Activated T-cell treated with anti-CD3 and anti-CD28 coated beads, Interleukin-2, amount 50 U/mL, for 24 hours (primary cell): ENCODE results near the gene ADORA2A.
"Not testable (repeated sequence)": the region's sequence is repeated elsewhere in the genome, so short reads cannot be mapped to it uniquely, and the experiment has no call there.

Experiments
- DNase-seq: peaks from one replicate; pipeline ENCODE4 v3.0.0-alpha.2; 2020
- H3K27ac Mint-ChIP-seq: 2 replicates; pipeline ENCODE4 v1.8.0; 2020; ENCODE audit warnings: mild to moderate bottlenecking, mixed read lengths
- H3K27me3 Mint-ChIP-seq: 2 replicates; pipeline ENCODE4 v1.8.0; 2020; ENCODE audit warnings: mixed read lengths
- H3K36me3 Mint-ChIP-seq: 2 replicates; pipeline ENCODE4 v1.8.0; 2020; ENCODE audit warnings: low read depth, mixed read lengths
- H3K4me1 Mint-ChIP-seq: 2 replicates; pipeline ENCODE4 v1.8.0; 2020; ENCODE audit warnings: low read depth, mixed read lengths
- H3K4me3 Mint-ChIP-seq: 2 replicates; pipeline ENCODE4 v1.8.0; 2020; ENCODE audit warnings: mild to moderate bottlenecking, moderate library complexity, mixed read lengths
- H3K9me3 Mint-ChIP-seq: 2 replicates; pipeline ENCODE4 v1.8.0; 2020; ENCODE audit warnings: mixed read lengths

ADORA2A gene

DNA sequence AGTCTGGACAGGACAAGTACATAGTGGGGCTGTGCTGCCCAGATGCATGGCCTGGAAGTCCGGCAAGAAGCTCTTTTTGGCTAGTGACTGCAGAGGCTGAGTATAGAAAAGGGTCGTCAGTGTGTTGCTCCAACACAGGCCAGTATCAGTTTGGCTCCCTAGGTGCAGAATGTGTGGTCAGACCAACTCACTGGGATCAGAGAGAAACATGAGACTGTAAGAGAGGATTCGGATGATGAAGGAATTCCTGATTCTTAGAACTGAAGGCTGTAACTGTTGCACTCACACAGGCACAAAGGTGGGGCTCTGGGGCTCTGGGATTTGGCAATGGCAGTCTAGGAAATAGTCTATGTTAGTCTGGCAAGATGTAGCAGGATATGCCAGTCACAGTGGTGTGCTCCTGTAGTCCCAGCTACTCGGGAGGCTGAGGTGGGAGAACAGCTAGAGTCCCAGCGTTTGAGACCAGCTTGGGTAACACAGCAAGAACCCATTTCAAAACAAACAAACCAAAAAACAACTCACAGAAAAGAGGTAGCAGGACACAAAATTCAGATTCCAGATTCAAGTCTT, 56.7 kb downstream of the ADORA2A start:
- Mint-ChIP-seq H3K4me1 (peaks cover 30% of the 10 kb centered on the region), H3K9me3 (no peaks in the 10 kb centered on the region), H3K36me3 (no peaks in the 10 kb centered on the region), H3K27me3 (no peaks in the 10 kb centered on the region), H3K27ac (peak overlapping the region; percentile 8), H3K4me3 (no peak overlapping the region)
- no peak for DNase-seq

- H3K4me1 Mint-ChIP-seq, result peaks cover 30% of the 10 kb centered on the region
- H3K9me3 Mint-ChIP-seq, result no peaks in the 10 kb centered on the region
- no peaks in the 10 kb centered on the region for H3K27me3 Mint-ChIP-seq
- no peak for DNase-seq
- H3K36me3 Mint-ChIP-seq, result no peaks in the 10 kb centered on the region
- H3K4me3 Mint-ChIP-seq, result no peak overlapping the region
- no peak overlapping the region for H3K27ac Mint-ChIP-seq
Measured at GRCh38 chr22:24485170-24485569, 57.8 kb downstream of the ADORA2A start.

- DNase-seq, result no peak
- Mint-ChIP-seq H3K4me1 (peaks cover 30% of the 10 kb centered on the region), H3K36me3 (no peaks in the 10 kb centered on the region), H3K9me3 (no peaks in the 10 kb centered on the region), H3K27me3 (no peaks in the 10 kb centered on the region), H3K27ac (no peak overlapping the region), H3K4me3 (no peak overlapping the region)
Measured at GRCh38 chr22:24485608-24486007, 58.2 kb downstream of the ADORA2A start.

GRCh38 chr22:24486501-24486921, 59.1 kb downstream of the ADORA2A start:
- Mint-ChIP-seq H3K9me3 (no peaks in the 10 kb centered on the region), H3K27ac (peak overlapping the region; percentile 79), H3K4me1 (peaks cover 30% of the 10 kb centered on the region), H3K4me3 (no peak overlapping the region), H3K27me3 (no peaks in the 10 kb centered on the region), H3K36me3 (no peaks in the 10 kb centered on the region)
- no peak for DNase-seq

DNA sequence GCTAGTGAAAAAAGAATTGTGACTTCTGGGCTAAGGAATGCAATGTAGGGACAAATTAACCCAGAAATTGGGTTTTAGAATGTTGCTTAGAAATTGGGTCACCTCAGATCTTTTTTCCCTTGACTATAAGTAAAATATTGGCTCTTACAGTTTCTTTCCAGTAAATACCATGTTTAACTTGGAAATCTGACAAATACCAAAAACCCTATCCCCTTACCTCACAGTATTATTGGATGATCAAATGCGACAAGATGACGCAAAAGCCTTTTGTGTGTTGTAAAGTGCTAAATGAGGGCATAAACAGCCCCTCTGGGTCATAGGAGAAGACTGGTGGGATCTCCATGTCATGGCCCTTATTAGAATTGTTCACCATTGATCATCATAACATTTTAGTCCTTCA, 61.6 kb downstream of the ADORA2A start:
- no peak overlapping the region for H3K27ac Mint-ChIP-seq
- H3K36me3 Mint-ChIP-seq, result no peaks in the 10 kb centered on the region
- no peak overlapping the region for H3K4me3 Mint-ChIP-seq
- peaks cover 14% of the 10 kb centered on the region for H3K27me3 Mint-ChIP-seq
- H3K9me3 Mint-ChIP-seq, result no peaks in the 10 kb centered on the region
- H3K4me1 Mint-ChIP-seq, result peaks cover 19% of the 10 kb centered on the region
- no peak for DNase-seq

DNA sequence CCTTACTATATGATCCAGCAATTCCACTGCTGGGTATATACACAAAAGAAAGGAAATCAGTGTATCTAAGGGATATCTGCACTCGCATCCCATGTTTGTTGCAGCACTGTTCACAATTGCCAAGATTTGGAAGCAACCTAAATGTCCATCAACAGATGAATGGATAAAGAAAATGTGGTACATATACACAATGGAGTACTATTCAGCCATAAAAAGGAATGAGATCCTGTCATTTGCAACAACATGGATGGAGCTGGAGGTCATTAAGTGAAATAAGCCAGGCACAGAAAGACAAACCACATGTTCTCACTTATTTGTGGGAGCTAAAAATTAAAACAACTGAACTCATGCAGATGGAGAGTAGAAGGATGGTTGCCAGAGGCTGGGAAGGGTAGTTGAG, 62.0 kb downstream of the ADORA2A start:
- H3K27ac Mint-ChIP-seq, H3K4me3 Mint-ChIP-seq, H3K36me3 Mint-ChIP-seq, DNase-seq, H3K9me3 Mint-ChIP-seq: not testable (repeated sequence)
- Mint-ChIP-seq H3K27me3 (peaks cover 17% of the 10 kb centered on the region), H3K4me1 (peaks cover 19% of the 10 kb centered on the region)
